Myocyte (in vitro differentiated cells): ENCODE measurements around the gene PLAC1. TPM values are rescaled to one million over a fixed set of nuclear protein-coding genes. Genes with fewer than 3 reads are reported as not detected.

Experiments used
- DNase-seq: peaks from one replicate; pipeline ENCODE4 v3.0.0-alpha.2; 2012; ENCODE audit warnings: low read depth
- microRNA counts: library from miRNA; unstranded; fragments of <30 nt; microRNA quantifications from one replicate; lab custom pipeline; 2016
- microRNA-seq: library from miRNA; unstranded; fragments of <30 nt; microRNA quantifications from one replicate; pipeline ENCODE4, GENCODE V29; 2016
- total RNA-seq: library from RNA; depleted of rRNA; stranded (reverse); fragments of >200 nt; gene quantifications from 2 replicates; pipeline ENCODE4 v1.2.3, GENCODE V29; 2014

Gene PLAC1
- total RNA-seq, 1 donor from 2014 or later = 0.48 TPM

DNA sequence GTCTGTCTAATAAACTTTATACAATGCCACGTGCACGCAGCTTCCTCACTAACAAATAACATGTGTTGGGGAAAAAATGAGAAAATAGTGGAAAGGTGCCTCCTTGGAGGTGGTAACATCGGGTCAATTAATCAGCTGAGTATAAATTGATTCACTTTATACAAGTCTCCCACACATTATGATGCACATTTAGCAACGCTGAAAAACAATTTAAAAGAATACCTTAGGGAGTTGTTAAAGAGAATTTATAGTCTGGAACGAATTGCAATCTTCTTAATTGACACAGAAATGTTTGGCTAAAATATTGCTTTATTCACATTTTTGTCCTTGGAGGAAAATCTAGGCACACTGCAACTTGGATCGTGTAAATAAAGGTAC lies 114.1 kb downstream of the PLAC1 start:
- DNase-seq = no peak

GRCh38 chrX:134543288-134543687 lies 115.0 kb downstream of the PLAC1 start:
- no peak for DNase-seq

DNA sequence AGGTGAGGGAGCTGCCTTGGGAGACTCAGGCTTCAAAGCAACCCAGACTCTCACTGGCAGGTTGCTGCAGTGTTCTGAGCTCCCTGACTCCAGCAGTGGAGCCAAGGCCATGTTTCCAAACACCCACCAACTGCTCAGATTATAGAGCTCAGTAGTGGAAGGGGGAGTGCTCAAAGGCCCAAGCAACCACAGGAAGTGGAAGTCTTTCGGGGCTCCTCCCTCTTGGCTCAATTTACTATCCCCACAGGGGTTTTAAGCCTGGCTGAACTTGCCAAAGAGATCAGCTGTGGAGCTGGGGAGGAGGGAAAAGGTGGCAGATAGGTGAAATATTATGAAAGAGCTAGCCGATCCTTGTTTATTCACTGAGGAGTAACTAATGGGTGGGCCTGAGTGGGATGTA lies 115.8 kb downstream of the PLAC1 start:
- DNase-seq = peak; percentile 80

- DNase-seq = no peak
Measured at GRCh38 chrX:134541906-134542305, 116.4 kb downstream of the PLAC1 start.

GRCh38 chrX:134538316-134538715 lies 120.0 kb downstream of the PLAC1 start:
- no peak for DNase-seq

- DNase-seq = peak; percentile 67
Measured at GRCh38 chrX:134537179-134537955, 120.9 kb downstream of the PLAC1 start.

- DNase-seq = no peak
Measured at GRCh38 chrX:134533952-134534351, 124.3 kb downstream of the PLAC1 start.

DNA sequence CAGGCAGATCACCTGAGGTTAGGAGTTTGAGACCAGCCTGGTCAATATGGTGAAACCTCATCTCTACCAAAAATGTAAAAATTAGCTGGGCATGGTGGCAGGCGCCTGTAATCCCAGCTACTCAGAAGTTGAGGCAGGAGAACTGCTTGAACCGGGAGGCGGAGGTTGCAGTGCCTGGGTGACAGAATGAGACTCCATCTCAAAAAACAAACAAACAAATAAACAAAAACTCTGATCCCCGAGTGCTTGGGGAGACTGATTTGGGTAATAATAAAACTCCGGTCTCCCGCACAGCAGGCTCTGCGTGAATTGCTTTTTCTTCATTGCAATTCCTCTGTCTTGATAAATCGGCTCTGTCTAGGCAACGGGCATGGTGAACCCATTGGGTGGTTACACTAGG lies 124.9 kb downstream of the PLAC1 start:
- DNase-seq = no peak

- no peak for DNase-seq
Measured at GRCh38 chrX:134530845-134531244, 127.4 kb downstream of the PLAC1 start.

GRCh38 chrX:134529481-134529880 lies 128.8 kb downstream of the PLAC1 start:
- DNase-seq = no peak

DNA sequence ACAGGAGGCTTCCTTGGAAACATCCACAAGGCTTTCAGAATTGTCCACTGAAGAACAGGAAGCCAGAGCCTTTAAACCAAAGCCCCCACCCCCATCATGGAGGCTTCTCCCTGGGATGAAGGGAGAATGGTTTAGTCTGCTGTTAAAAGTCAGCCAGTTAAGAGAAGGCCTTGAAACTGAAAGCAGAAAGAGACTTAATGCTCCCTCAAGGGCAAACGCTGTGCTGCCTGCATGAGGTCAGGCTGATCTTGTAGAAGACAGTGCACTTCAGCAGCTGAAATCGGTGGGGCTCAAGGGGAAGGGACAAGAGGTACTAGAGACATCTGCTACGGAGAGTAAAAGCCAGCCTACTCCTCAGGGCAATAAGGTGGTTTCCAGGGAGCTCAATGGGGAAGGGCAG lies 129.3 kb downstream of the PLAC1 start:
- DNase-seq = no peak

DNA sequence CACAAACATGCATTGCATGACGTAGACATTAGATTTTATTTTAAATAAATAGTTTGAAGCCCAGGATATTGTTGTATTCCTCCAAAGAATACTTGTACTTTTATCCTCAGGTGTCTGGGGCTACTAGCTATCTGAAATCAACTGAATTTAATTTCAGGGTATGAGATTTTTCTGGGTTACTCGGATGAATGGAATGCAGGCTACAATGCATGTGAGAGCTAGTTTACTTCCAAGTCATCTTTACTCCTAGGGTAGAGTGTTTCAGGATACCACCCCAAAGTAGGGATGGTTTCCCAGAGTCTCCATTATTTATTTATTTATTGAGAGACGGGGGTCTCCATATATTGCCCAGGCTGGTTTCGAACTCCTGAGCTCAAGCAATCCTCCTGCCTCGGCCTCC lies 131.9 kb downstream of the PLAC1 start:
- DNase-seq = no peak

DNA sequence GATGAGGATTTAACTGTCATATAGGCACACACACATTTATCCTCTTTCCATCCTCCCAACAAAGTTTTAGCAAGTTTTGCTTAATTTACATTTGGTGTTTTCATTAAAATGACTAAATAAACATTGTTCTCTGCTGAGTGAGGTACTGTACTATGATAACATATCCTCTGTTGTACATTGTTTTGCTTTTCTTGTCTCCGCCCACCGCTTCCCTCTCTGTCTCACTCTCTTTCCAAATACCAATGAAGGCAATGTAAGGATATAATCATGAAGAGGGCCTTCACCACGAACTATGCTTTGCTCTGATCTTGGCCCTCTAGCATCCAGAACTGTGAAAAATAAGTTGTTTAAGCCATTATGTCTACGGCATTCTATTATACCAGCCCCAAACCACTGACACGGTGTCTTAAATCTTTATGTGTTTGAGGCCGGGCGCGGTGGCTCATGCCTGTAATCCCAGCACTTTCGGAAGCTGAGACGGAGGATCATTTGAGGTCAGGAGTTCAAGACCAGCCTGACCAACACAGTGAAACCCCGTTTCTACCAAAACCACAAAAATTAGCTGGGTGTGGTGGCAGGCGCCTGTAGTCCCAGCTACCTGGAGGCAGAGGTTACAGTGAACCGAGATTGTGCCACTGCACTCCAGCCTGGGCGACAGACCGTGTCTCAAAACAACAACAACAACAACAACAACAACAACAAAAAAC lies 133.0 kb downstream of the PLAC1 start:
- no peak for DNase-seq

- no peak for DNase-seq
Measured at GRCh38 chrX:134524181-134524580, 134.1 kb downstream of the PLAC1 start.

- peak; percentile 68 for DNase-seq
Measured at GRCh38 chrX:134520860-134521390, 137.3 kb downstream of the PLAC1 start.

MicroRNA genes within 50 kb of the gene (microRNA counts, 767-probe panel; counts per million panel counts)
- microRNA hsa-miR-424-5p (lab: Ali Mortazavi, UCI) = not detected
- microRNA hsa-miR-450a-5p (lab: Ali Mortazavi, UCI) = 14,522 counts per million, percentile 83 among the panel's probes with 10 or more counts
- microRNA hsa-miR-450b-3p (lab: Ali Mortazavi, UCI) = not detected
- microRNA hsa-miR-450b-5p (lab: Ali Mortazavi, UCI) = not detected
- microRNA hsa-miR-503 (lab: Ali Mortazavi, UCI) = 13,859 counts per million, percentile 74 among the panel's probes with 10 or more counts
- 9,801 counts per million, percentile 34 among the panel's probes with 10 or more counts for microRNA hsa-miR-542-3p (lab: Ali Mortazavi, UCI)
- microRNA hsa-miR-542-5p (lab: Ali Mortazavi, UCI) = not detected

Small RNA genes within 50 kb of the gene (microRNA-seq; reads per million reads assigned to microRNA genes)
- gene MIR424 = 72,086 reads per million, percentile 99 among the genes with 10 or more reads in this experiment
- 40.9 reads per million, percentile 45 among the genes with 10 or more reads in this experiment for gene MIR450A1
- gene MIR450A2 = 58.6 reads per million, percentile 50 among the genes with 10 or more reads in this experiment
- 121 reads per million, percentile 58 among the genes with 10 or more reads in this experiment for gene MIR450B
- 2,026 reads per million, percentile 86 among the genes with 10 or more reads in this experiment for gene MIR503
- 1,278 reads per million, percentile 83 among the genes with 10 or more reads in this experiment for gene MIR542

Other genes starting within 250 kb of the PLAC1 start
- 5.4 and 6.6 TPM in 2 replicates for gene HPRT1, start 198.3 kb downstream of the PLAC1 start, total RNA-seq
- 10.9 and 14.4 TPM in 2 replicates for gene PABIR2, start 138.7 kb upstream of the PLAC1 start, total RNA-seq